ENCODE measurements around the gene RPTOR.
"Not testable (repeated sequence)": the region's sequence is repeated elsewhere in the genome, so short reads cannot be mapped to it uniquely, and the experiment has no call there.

RPTOR gene

DNA sequence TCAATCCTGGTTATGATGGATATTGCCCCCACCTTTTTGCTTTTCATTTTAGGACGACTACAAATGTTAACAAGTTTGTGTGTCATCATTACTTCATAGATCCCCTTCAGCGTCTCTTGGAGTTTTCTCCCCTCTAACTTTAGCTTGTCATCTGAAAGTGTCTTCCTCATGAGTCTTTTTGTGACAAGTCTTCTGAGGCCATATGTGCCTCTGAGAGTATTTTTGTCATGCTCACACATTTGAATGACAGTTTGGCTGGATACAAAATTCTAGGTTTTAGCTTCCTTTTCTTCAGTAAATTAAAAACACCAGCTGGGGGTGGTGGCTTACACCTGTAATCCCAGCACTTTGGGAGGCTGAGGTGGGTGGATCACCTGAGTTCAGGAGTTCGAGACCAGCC lies 243.2 kb downstream of the RPTOR start:
- DNase-seq = no peak

DNA sequence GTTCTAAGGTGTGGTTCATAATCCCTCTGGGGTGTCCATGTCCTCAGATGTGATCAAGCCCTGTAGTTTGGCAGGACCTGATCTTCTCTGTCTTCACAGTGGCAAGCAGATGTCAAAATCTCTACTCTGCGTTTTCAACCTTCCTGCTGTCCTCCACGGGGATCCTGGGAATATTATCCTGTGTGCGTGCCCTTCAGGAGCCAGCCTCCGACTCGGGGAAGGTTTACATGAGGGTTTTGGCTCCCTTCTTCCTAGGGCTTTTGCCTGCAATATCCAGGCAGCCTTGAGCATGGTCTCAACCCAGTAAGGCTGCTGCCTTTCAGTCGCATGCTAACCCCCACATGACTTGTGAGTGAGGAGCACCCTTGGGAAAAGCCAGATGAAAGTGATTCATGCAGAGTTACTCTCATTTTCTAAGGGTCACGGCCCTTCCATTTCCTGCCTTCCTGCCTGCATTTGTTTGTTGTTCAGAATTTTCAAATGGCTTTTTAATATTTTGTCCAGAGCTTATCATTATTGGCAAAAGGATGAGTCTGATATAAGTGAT lies 244.8 kb downstream of the RPTOR start:
- DNase-seq = no peak

DNA sequence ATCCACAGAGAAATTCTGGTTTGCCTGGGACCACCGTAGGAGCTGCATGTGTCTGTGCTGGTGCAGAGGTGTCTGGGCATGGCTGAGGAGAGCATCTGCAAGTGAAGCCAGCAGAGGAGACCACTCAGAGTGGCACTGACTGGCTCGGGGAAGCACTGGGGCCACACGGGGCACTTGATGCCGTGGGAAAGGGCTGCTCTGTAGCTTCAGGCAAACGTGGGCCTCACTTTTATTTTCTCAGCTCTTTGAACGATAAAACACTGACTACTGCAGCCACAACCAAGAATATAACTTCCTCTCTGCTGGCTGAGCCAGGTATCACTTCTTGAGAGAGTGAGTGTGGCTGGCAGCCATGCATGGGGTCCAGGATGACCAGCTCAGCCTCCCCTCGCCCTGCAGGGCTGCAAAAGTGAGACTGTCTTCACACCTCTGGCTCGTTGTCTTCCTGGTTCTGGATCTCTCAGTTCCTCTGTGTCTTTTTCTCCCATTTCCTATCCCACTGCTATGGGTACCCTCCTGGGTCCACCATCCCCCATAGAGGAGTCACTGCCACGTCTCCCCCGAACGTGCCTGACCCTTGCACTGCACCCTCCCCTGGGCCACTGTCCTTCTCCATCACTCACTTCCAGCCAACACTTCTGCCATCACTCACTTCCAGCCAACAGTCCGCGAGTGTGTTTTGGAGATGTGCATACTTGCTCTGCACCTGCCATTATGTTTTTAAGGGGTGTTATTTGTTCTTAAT lies 245.6 kb downstream of the RPTOR start:
- DNase-seq = peak in 1 of 5 experiments; percentile 84

DNA sequence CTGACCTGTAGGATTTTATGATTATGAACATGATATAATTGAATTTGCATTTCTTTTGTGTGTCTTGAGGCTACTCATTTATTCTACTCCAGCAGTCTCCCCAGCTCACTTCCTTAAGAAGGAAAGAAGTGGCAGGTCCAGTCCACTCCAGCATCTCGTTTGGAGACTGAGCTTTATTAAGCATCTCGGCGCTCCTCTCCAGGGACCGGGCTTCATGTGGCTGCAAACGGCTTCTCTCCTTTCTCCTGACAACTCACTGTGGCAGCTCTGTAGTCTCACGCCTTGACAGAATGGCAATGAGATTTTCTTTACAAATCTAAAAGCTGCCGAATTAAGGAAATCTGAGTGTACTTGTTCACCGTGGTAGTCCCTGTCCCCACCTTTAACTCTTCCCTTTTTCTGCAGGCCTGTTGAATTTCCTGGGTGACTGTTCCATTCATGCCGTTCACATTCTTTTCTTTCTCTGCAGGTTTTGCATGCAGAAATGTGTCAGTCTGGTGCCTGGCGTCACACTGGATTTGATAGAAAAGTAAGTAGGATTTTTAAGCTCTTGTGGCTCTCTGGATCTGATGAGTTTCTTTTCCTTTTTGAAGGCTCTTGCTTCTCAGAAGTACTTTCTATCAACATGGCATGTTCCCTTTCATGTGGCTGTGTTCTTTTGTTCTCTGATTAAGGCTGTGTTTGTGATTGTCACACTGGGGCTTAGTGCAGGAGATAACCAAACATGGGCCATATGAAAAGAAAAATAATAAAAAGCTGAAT lies 246.5 kb downstream of the RPTOR start:
- DNase-seq = peak in 1 of 5 experiments; percentile 62

DNA sequence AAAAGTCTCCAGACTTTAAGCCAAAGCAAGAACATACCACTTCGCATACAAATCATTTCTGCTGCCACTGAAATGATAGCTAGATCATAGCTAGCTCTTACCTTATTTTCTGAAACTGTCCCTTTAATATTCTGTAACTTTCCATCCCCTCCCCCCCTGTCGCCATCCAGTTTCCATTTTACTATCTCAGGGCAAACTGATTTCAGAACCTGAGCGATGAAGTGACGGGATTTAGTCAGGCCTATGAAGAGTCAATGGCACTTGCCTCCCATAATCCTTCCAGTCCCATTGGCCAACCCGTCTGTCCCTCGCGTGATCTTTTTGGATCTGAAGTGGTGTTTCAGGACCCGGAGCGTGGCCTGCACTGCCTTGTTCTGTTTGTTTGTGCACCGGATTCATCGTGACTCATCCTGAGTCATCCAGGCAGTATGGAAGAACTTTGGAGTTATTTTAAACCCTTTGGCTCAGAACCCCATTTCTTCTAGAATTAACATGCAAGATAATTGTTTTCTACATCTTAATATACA lies 247.2 kb downstream of the RPTOR start:
- DNase-seq = peak in 2 of 5 experiments; percentile 38 to 90

DNA sequence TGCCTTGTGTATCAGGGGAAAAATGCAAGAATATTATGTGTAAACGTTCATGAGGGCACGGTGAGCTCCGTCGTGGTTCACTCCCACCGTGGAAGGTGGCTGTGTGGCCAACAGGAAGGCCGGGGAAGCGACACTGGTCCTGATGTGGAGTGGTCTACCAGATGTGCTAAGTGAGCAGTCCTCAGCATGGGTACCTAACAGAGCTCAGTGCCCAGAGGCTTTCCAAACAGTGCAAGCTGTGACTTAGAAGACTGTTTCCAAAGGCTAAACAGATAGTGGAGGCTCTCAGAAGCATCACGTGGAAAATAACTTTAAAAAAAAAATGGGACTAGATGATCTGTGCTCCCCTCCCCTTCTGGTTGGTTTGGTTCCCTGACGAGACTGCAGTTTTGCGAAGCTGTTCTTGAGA lies 247.7 kb downstream of the RPTOR start:
- DNase-seq = peak in 1 of 5 experiments; percentile 31

DNA sequence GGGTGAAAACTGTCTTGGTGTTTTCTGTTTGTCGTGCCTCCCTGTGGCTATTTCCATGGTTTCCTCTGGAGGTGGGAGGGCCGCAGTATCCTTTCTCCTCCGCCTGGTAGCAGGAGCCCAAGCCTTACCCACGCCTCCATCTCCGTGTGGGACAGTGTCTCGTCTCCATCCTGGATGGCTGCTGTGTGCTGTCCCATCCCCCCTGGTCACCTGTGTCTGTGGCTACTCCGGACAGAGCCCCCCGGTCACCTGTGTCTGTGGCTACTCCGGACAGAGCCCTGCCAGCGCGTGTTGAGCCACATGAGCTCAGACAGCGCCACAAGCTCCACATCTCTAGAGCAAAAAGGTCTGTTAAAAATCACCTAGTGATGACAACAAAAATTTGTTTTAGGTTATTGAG lies 248.8 kb downstream of the RPTOR start:
- no peak for DNase-seq

DNA sequence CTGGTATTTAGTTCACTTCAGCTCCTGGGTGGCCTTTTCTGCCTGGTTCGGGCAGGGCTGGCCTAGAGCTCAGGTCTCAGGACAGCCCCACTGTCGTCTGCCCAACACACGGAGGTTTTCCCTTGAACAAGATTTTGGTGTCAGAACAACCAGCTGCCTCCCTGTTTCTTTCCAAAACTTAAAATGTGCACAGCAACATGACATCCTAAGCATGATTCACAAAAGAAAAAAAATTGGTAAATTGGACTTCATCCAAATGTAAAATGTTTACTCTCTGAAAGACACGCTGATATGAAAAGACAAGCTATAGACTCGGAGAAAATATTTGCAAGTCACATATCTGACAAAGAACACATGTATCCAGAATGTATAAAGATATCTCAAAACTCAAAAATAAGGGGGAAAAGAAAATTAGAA lies 249.2 kb downstream of the RPTOR start:
- no peak for DNase-seq

DNA sequence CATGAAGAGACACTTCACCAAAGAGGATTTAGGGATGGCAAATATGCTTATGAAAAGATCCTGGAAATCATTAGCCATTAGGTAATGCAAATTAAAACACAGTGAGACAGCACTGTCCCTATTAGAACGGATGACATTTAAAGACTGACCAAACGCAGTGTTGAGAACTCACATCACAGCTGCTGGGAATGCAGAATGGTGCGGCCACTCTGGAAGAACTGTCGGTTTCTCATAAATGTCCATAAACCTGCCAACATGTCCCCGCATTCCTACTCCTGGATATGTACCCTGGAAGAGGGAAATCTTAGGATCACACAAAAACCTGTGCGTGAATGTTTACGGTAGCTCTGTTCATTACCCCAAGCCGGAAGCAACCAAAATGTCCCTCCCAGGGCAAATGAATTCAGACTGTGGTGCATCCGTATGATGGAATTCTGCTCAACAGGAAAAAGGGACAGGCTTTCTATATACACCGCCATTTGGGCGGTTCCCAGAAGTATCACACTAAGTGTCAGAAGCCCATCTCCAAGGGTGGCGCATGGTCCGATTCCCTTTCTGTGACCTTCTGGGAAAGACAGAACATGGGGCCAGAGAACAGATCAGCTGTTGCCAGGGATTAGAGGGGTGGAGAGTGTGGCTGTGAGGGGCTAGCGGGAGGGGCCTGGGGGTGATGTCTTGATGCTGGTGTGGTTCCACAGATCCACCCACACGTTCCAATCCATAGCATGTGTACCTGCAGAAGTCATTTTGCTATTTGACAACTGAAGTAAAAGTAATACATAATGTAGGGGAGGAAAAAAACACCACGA lies 249.8 kb downstream of the RPTOR start:
- DNase-seq = no peak

DNA sequence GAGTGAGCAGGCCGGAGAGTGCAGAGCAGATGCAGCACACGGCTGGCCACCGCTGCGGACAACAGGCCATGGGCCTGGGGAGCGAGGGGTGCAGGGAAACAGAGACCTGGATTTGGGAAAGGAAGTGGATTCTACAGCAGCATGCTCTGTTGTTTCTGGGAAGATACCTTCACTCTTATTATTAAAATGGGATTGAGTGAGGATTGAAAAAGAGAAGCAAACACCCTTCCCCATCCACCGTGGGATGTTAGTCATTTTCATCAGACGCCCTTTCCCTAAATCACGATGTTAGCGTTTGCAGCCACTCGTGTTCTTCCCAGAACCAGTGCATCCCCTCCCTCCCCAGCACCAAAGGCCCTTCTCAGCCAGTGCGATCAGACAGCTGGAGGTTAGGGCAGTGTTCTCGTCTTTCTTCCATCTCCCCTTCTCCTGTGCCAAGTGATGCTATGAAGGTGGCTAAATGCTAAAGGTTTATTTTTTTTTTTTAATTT lies 250.5 kb downstream of the RPTOR start:
- DNase-seq = no peak

DNA sequence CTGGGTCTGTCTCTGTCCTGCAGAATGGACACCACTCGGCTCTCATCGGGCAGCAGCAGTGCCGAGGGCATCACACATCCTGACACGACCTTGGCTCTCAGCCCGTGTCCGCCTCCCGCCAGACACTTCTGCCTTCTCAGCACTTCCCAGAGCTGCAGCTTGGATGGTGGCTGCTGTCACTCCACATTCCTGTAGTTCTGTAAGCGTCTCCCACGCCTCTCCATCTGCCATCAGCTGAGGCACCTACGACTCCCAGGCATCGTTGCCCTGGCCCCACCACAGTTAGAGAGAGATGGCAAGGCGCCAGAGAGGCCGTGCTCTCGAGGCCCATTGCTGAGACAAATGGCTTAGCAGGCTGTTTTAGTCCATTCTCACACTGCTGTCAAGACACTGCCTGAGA lies 251.1 kb downstream of the RPTOR start:
- no peak for DNase-seq

DNA sequence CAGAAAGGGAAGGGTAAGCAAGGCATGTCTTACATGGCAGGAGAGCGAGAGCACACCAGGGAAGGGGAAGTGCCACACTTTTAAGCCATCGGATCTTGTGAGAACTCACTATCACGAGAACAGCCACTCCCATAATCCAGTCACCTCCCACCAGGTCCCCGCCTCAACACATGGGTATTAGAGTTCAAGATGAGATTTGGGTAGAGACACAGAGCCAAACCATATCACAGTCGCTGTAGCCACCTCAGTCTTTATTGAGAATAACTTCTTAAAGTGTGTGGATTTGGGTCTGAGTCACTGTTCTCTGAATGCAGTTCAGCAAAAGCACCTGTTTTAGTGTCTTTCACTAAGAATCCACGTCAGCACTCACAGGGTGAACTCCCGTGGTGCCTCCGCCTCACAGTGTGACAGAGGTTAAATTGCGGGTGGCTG lies 251.8 kb downstream of the RPTOR start:
- DNase-seq = no peak

DNA sequence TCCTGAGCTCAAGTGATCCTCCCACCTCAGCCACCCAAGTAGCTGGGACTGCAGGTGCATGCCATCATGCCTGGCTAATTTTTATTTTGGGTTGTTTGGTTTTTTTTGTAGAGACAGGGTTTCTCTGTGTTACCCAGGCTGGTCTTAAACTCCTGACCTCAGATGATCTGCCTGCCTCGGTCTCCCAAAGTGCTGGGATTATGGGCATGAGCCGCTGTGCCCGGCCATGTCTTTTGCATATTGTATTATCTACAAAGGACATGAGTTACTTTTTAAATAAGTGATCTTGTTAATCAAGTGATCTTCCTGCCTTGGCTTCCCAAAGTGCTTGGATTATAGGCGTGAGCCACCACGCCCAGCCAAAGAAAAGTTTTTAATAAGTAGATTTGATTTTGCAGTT lies 252.6 kb downstream of the RPTOR start:
- not testable (repeated sequence) for DNase-seq

DNA sequence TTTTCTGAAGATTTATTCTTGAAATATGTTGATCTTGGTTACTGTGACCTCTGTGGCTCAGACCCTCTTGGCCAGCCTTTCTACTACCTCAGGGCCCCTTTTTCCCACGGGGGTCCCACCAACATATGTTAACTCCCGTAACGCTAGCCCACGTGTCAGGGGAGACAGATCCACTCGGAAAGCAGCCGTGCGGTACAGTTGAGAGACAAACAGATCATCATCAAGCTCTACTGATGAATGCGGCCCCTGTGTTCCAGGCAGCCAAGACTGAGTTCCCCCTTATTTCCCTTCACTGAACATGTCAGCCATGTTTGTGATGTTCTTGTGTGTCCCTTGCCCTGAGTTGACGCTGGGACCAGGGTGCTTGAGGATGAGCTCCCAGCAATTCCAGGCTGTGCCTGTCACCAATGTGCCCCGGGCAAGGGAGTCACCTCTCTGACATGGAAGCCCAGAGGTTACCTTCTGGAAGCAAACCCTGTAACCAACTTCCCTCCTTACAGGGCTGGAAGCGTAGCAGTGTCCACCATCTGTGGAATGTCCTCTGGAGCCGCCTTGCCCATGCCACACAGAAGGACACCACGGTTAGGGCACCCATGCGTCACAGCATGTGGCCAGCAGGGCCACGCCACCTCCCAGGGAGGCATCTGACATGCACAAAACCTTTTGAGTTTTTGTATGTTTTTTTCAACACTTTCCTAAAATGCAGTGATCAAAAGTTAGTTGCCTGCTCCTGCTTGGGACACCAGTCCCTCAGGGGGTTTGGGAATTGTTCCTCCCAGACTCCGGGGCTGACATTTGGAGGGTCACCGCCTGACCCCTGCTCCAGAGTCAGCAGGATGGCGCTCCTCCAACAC lies 253.3 kb downstream of the RPTOR start:
- no peak for DNase-seq

DNA sequence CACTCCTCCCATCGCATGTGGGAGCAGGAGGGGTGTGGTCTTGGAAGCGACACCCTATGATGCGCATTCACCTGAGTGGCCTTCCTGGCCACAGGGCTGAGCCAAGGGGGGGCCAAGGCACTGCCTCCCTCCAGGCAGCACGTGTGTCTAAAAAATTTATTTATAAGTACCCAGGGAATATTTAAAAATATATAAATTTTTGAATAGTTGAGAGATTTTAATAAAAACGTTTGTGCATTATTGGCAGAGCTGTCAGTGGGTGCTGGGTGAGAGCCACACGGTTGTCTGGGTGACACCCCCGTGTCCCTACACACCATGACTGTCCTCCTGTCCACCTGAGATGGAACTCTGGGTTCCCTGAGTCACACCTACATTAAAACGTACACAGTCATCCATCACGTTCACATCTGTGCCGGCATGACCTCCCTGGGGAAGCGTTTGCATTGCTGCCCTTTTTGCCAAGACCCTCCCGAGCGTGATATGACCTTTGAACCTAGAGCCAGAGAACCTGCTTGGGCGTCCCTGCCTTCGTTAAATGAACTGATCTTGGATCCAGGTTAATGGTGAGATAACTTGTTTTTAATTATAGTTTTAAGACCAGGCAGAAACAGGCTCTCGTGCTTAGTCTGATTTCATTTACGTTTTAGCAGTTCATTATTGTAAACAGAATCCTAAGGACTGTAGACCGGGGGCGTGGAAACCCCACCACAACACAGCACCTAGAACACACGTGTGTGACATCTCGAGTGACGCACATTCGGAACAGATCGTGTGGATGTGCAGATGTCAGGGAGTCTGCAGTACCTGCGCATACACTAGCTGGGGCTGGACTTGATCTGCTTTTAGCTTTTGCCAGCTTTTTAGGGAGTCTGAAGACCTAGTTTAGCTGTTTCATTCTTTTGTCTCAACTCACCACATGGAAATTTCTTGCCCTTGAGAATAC lies 254.2 kb downstream of the RPTOR start:
- no peak for DNase-seq

DNA sequence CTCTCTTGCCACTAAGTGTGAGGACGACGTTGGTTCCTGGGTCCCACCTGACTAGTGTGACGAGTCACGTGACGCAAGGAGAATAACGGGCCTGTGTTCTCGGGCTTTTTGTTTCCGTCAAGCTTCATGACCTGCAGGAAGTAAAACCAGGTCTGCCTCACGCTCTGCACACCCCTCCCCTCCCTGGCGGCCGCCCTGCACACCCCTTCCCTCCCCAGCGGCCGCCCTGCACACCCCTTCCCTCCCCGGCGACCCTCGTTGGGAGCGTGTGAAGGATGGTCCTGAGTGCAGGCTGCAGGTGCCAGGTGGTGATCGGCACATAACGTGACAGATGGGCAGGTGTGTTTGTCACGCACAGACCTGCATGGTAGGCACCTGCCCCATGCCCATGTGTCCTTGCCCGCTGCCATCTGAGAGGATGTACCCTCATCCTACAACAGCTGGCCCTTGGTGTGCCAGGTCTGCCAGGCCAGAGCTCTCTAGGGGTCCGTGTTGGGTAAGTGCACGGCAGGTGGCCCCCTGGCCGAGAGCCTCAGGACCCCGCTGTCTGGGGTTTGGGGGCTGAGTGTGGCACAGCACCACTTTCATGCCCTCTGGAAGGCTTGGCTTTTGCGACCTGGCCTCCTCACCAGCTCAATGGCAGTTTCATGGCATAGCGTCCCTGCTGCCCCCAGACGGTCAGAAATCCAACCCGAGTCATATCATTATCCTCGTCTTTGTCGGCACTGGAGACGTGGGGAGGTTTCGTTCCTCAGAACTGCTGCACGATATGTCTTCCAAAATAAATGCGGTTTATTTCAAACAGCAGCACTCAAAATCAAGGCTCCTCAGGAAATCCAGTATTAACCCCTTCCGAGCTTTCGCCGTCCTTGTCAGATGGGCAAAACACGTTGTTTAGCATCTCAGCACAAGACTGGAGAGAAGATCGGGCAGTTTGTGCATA lies 255.2 kb downstream of the RPTOR start:
- DNase-seq = no peak

DNA sequence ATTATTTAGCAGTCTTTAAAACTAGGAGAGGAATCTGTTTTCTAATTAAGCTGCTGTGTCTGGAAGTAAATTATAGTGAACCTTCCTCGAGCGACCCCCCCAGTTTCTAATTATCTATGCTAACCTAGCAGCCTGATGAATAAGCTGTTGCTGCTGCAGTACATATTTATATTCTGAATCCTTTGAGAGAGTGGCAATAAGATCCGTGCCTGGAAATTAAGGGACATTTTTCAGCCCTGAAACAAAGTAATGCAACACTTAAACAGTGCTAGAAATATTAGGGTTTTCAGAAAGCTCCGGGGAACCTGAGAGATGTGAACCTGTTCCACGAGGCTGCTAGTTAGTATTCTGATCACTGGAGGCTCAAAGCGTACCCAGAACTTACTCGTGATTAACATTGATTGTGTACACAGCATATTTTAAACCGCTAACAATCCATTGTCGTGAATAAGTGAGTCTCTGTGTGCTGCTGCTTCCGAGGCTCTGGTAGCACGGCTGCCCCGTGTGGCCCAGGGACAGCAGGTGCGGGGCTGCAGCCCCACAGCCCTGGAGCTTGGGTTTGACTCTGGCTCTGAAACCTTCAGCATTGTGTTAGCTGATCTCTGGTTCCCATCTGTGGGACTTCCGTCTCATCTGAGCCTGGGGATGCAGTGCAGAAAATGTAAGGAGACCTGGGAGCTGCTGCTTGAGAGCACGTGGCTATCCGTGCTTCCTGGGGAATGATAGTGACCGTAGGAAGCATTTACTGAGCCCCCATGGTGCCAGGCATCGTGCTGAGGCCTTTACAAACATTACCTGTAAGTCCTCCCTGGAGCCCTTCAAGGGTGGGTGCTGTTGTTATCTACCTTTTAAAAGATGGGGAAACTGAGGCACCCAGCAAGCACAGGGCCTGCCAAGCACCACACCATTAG lies 256.1 kb downstream of the RPTOR start:
- DNase-seq = no peak
